Measurements from ENCODE around the gene DAB2.
A peak's percentile ranks its signal among the peaks of the same experiment; 100 is the strongest.

Gene DAB2

DNA sequence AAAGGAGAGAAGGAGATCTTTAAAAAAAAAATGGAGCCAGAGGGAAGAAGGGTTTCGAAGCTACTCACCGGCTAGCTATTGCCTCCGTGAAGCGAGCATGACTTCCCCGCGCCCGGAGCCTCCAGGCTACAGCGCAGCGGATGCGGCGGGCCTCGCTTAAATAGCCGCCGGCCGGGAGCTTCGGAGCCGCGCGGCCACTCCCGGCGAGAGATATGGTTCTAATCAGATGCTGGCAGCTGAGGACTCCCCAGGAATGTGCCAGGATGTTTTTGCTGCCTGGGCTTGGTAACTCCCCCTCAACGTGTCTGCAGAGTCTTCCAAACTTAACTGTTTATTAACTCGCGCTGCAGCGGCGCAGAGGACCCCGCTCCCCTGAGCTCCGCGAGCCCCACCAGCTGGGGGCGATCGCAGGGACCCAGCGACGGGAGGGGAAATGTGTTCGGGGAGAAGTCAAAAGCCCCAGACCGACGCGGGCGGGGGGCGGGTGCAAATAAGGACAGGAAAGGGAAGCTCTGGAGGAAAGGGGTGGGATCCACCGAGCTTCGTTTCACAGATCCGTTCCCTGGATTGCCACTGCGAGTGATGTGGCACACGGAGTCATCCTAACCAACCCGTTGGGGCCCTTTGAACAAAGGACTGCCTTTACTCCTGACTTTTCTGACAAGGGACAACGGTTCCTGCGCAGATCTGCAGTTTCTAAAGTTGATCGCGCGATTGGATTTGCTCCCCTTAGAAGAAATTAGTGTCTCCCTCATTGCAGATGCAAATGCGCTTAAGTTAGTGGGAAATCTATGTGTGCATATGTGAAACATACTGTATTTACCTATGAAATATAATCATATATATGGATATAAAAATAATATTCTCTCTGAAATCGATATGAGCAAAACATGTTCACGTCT is at the start of gene DAB2:
DAB2 (minus strand) TSS at position 245 of the 902 bp plus-strand sequence. CDS start 30,660 bp downstream, outside the sequence.
- DNase-seq (ENCODE audit: low read depth, low spot score) = peak; percentile 64

DNA sequence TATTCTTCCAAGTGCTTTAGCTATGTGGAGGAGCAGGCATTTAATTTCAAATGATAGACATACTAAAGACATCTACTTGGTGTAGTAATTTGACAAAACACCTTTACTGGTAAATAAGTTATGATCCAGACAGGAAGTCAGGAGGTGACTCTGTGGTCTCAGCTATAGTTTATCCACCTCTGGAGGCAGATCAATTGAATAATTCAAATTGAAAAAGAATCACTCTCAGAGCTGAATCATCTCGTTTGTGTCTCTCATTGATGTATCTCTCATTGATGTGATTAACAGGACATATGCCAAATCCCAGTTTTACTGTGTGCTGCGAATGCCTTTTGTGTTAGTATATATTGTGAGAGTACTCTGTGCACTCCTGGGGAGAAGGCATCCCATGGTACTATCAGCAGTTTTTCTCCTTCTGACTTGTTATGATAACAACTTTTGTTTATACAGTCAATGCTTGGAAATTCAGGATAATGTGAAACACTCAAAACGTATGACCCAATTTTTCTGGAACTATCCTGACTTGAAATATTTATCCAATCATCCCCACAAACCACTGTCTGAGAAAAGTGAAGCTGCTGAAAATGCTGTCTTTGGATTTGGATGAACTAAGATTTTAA is 48.5 kb upstream of the DAB2 start:
- DNase-seq (ENCODE audit: low read depth, low spot score) = no peak

DNA sequence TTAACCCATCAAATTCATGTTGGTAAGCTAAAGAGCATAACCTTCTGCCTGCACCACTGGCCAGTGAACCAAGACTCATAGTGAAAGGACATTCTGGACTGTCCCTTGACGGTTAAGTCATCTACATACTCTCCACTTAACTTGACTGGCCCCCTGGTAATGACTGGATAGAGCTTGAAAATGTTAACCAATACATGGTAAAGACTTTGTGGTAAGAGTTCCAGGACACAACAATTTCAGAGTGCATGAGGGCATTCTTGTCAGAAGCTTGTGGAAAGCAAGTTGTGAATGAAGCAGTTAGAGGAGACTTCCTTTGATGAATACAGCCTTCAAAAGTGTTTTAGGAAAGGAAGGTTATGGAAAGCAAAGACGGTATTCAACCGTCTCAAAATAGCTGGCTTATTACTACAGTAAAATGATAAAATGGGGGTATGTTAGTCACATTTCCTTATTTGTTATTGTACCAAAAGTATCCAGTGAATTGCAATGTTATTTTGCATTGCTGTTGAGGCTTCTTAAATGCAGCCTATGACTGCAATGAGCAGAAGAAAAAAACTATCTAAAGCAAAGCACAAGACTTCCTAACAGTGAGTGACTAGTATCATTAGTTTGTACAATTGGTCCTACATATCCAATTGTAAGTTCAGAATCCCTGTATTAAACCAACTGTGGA is 47.2 kb upstream of the DAB2 start:
- no peak for DNase-seq (ENCODE audit: low read depth, low spot score)

DNA sequence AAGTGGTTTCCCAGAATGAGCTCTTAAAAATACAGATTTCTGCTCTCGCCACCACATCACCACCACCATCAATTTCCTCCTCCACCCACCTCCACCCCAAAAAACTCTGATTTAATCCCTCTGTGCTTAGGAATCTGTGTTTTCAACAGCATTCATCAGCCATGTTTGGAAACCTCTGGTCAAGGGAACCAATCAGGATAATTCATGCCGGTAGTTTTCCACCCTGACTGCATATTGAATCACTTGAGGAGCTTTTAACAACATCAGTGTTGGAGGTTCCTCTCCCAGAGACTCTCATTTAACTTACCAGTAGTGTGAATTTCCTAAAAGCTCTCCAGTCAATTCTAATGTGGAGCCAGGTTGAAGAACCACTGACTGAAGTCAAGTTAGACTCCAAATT is 46.0 kb upstream of the DAB2 start:
- DNase-seq (ENCODE audit: low read depth, low spot score) = no peak

- DNase-seq (ENCODE audit: low read depth, low spot score) = no peak
These were observed 45.1 kb upstream of the DAB2 start for GRCh38 chr5:39469777-39470415.

DNA sequence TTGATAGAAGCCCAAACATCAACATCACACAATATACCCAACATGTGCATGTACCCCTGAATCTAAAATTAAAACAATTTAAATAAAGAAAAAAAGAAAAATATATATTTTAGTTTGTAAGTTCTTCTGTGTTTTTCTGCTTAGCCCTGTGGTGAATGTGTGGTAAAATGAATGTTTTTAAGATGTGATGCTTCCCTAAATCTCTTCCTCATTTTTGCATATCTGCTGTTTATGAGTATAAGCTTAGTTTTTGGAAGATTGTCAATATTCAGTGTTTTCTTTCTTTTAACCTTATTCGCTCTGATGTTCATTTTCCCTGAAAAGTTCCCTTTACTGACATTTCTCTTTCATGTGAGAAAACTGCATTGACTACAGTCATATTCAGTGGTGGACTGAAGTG is 44.4 kb upstream of the DAB2 start:
- no peak for DNase-seq (ENCODE audit: low read depth, low spot score)

GRCh38 chr5:39466846-39467245 is 42.1 kb upstream of the DAB2 start:
- no peak for DNase-seq (ENCODE audit: low read depth, low spot score)

DNA sequence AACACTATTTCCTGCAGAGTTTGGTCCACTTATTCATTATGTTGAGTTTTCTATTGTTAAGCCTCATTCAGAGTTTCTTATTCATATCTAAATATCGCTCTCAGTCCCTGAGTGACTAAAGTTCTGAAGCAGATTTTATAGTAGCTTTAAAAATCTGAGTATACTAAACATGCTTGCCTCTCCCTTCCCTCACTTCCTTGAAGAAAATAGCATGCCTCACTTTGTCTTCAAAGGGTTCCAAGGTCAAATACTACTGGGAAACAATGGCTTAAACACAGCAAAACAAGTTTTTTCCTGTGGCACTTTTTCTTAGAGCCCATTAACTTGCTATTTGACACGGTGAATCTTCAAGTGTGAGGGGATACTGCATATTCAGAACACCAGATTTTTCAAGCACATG is 41.1 kb upstream of the DAB2 start:
- DNase-seq (ENCODE audit: low read depth, low spot score) = no peak

GRCh38 chr5:39465097-39465496 is 40.3 kb upstream of the DAB2 start:
- no peak for DNase-seq (ENCODE audit: low read depth, low spot score)

DNA sequence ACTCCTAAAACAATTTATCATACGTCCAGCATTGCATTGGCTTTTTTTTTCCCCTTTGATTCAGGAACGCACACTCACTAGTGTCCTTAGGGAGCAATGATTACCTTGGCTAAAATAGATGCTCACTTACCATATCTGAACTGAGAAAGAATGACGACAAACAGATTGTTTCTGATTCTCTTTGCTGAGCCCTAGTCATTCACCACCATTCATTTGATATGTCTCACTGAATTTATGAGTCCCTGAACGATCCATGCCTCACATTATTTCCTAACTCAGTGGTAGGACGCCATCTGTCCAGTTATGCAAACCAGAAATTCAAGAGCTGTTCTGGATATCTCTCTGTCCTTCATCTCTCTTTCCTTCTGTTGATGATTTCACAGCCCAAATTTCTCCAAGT is 39.3 kb upstream of the DAB2 start:
- no peak for DNase-seq (ENCODE audit: low read depth, low spot score)

GRCh38 chr5:39462211-39462610 is 37.4 kb upstream of the DAB2 start:
- no peak for DNase-seq (ENCODE audit: low read depth, low spot score)

GRCh38 chr5:39461007-39461682 is 36.4 kb upstream of the DAB2 start:
- no peak for DNase-seq (ENCODE audit: low read depth, low spot score)

DNA sequence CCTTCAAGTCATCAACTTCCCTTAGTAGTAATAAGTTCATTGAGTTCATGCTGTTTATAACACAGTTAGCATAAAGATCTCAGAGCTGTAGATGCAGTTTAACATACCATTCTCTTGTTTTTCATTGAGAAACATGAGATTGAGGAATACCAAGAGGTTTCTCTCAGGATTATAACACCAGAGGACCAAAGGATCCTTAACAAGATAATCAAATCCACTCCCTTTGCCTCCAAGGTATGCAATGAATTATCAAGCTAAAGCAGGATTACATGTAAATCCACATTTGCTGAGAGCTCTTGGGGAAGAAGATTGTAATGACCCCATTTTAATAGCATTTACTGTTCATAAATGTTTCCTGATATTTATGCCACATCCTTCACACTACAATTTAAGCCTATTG is 35.1 kb upstream of the DAB2 start:
- DNase-seq (ENCODE audit: low read depth, low spot score) = no peak

DNA sequence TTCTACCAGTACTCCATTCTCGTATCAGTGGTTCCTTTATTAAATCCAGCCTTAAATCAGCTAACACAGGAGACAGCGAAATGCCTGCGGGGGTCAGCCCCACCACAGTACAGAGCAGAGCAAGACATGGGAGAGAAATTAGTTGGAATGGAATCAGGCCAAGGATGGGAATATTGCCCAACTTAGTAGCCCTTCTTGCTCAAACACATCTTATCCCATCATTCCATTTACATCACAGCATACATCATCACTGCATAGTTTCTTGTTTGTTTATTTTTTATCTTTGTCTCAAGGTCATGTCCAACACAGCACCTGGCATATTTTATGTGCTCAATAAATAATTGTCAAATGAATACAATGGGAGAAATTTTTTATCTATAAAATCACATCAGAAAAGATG is 34.3 kb upstream of the DAB2 start:
- no peak for DNase-seq (ENCODE audit: low read depth, low spot score)

GRCh38 chr5:39455645-39456044 is 30.9 kb upstream of the DAB2 start:
- no peak for DNase-seq (ENCODE audit: low read depth, low spot score)

DNA sequence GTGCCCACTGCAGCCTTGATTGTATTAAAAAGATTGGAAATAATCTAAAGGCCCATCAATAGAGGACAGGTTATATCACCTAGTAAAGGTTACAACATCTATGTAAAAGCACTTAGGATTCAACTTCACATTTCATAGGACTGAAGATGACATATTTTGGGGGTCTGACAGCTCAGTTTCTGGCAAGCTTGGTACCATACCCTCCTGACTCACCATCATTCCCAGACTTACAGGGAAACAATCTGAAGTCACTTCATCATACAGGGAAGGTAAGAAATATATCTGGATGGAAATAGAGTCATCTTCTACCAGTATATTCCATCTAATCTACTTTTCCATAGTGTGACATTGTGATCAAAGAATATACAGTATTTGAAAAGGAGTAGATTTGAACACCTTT is 28.8 kb upstream of the DAB2 start:
- DNase-seq (ENCODE audit: low read depth, low spot score) = no peak

DNA sequence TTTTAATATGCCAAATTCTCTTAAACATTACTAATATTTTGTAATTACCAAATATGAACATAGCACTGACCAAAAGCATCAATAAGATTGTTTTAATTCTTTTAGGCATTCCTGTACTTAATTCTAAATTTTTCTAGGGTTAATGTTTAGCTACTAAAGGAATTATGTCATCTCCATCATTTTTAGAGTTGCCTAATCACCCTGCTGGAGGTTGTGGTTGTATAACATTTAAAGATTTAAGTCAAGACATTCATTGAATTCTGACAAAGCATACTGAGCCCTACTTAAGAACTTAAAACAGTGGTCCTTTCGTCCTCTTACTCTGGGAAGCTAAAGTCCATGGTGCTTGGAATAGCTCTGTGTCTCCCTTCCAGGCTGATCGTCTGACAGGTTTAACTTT is 28.1 kb upstream of the DAB2 start:
- no peak for DNase-seq (ENCODE audit: low read depth, low spot score)

DNA sequence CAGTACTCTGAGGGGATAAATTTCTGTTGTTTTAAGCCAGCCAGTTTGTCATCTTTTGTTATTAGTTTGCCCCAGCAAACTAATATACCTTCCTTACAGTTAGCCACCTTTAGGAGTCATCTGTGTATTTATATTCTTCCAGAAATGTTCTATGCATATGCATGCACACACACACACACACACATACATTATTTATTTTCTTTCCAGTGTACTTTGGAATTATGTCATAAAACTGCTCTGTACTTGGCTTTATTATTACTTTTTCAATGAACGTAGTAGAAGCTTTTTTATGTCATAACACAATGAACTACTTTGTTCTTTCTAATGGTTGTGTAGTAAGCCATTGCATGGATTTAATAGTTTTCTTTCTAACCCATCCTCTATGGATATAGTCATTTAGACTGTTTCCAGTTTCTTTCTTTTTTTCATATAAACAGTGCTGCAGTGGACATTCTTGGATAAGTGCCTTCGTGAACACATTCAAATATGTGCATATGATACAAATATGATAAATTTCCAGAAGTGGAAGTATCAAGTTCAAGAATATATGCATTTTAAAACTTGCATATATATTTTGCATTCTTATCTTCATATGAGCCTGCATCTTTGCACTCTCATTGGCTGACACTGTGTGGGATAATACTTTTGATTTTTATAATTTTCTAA is 26.6 kb upstream of the DAB2 start:
- no peak for DNase-seq (ENCODE audit: low read depth, low spot score)

- DNase-seq (ENCODE audit: low read depth, low spot score) = no peak
These were observed 25.7 kb upstream of the DAB2 start for GRCh38 chr5:39450487-39450886.

DNA sequence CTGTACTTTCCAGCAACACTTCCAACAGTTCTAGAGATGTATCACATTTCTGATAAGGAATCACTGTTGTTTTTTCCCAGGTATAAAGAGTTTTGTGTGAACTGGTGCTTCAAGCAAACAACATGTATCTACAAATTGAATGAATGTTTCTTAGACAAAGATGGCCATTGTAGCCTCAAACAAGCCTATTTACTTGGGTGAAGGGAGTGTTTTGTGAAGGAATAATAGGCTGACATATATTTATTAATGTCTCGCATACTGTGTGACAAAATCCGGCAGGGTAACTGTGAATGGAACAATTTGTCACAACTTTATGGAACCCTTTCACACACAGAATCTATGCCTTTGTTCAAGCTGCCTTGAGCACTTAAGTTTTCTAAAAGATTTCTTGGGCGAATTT is 24.8 kb upstream of the DAB2 start:
- no peak for DNase-seq (ENCODE audit: low read depth, low spot score)

DNA sequence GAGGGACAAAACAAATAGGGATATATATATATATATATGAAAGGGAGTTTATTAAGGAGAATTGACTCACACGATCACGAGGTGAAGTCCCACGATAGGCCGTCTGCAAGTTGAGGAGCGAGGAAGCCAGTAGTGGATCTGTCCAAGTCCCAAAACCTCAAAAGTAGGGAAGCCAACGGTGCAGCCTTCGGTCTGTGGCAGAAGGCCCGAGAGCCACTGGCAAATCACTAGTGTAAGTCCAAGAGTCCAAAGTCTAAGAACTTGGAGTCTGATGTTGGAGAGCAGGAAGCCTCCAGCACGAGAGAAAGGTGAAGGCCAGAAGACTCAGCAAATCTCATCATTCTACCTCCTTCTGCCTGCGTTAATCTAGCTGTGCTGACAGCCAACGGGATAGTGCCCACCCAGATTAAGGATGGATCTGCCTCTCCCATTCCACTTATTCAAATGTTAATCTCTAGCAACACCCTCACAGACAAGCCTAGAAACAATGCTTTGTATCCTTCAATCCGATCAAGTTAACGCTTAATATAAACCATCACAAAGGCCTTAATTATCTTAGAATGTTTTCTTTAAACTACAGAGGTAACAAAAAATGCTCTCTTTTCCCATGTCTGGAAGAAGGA is 23.8 kb upstream of the DAB2 start:
- DNase-seq (ENCODE audit: low read depth, low spot score) = no peak
